Esophagus muscularis mucosa (tissue), 3 donors: ENCODE data around the gene NNAT.

ENCODE experiments used
- CTCF ChIP-seq, 3 experiments: fragments of 200-600 bp in 2 of 3; fragments of 450-650 bp in 1 of 3; sonication (generic) in 2 of 3; IDR thresholded peaks; one replicate each; pipeline ENCODE4 v1.5.1; 2017 to 2019; ENCODE audit warnings: antibody characterized with exemption in 3 of 3, mild to moderate bottlenecking in 2 of 3, moderate library complexity in 1 of 3
- POLR2A ChIP-seq: fragments of 450-650 bp; IDR thresholded peaks from one replicate; pipeline ENCODE4 v1.6.1; 2017; ENCODE audit warnings: antibody characterized with exemption, moderate library complexity, mild to moderate bottlenecking, low read depth
- POLR2AphosphoS5 ChIP-seq, 2 donors: sonication (generic); formaldehyde crosslinking; IDR thresholded peaks; one replicate each; pipeline ENCODE4 v1.6.1; 2017; ENCODE audit warnings: antibody characterized with exemption in 2 of 2

- TF ChIP-seq POLR2AphosphoS5 (IDR thresholded peaks at IDR 0.05), result no peak
- no peak for TF ChIP-seq CTCF (IDR thresholded peaks at IDR 0.05)
- TF ChIP-seq POLR2A, result no peak
Measured at GRCh38 chr20:37537505-37537904, 16.5 kb downstream of the NNAT start.
